Measurements from ENCODE around the gene ABR.
"Not testable (repeated sequence)": the region's sequence is repeated elsewhere in the genome, so short reads cannot be mapped to it uniquely, and the experiment has no call there.

The ABR gene

DNA sequence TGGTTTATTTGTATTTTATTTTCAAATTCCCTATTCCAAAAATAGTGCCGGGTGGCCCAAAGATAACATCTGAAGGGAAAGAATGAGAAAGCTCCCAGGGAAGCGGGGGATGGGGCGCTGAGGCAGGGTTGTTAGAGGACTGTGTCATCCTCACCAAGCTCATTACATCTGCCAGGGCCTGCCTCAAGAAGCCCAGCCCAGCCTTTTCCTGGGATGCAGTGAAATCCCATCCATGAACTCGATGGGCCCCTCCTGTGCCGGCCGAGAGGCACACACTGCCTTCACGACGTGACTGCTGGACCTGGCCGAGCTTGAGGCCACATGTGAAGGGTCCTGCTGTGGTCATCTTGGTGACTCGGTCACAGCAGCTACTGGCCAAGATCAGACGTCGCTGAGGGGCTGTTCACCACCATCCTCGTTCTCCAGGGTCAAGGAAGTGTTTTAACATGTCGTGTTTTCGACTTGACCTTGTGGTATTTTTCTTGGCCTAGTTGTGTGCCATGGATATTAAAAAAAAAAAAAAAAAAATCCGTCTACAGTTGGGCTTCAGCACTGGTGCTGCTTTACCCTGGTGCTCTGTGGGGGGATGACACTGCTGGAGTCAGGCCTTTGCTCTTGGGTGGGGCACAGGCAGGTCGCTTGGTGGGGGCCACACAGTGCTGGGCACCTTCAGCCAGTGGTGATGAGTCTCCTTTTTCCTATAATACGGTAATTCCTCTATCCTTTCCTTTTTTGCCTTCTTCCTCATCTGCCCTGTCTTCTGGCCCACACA, 178.0 kb downstream of the ABR start:
- in situ Hi-C loops (cut with HindIII; ENCODE audit: low sequenced_read_pairs): loop anchor here (10.0 kb wide), 1 partner anchor 53 kb away; no protein-coding TSS in a partner anchor
- TF ChIP-seq, protein P1, sequence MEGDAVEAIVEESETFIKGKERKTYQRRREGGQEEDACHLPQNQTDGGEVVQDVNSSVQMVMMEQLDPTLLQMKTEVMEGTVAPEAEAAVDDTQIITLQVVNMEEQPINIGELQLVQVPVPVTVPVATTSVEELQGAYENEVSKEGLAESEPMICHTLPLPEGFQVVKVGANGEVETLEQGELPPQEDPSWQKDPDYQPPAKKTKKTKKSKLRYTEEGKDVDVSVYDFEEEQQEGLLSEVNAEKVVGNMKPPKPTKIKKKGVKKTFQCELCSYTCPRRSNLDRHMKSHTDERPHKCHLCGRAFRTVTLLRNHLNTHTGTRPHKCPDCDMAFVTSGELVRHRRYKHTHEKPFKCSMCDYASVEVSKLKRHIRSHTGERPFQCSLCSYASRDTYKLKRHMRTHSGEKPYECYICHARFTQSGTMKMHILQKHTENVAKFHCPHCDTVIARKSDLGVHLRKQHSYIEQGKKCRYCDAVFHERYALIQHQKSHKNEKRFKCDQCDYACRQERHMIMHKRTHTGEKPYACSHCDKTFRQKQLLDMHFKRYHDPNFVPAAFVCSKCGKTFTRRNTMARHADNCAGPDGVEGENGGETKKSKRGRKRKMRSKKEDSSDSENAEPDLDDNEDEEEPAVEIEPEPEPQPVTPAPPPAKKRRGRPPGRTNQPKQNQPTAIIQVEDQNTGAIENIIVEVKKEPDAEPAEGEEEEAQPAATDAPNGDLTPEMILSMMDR (IDR thresholded peaks at IDR 0.05; ENCODE audit: low read depth, low read length, missing control alignments): no peak
- no peak overlapping the region for H3K4me3 ChIP-seq (ENCODE audit: low read depth, low read length)
- no peak for DNase-seq (ENCODE audit: low read depth)

DNA sequence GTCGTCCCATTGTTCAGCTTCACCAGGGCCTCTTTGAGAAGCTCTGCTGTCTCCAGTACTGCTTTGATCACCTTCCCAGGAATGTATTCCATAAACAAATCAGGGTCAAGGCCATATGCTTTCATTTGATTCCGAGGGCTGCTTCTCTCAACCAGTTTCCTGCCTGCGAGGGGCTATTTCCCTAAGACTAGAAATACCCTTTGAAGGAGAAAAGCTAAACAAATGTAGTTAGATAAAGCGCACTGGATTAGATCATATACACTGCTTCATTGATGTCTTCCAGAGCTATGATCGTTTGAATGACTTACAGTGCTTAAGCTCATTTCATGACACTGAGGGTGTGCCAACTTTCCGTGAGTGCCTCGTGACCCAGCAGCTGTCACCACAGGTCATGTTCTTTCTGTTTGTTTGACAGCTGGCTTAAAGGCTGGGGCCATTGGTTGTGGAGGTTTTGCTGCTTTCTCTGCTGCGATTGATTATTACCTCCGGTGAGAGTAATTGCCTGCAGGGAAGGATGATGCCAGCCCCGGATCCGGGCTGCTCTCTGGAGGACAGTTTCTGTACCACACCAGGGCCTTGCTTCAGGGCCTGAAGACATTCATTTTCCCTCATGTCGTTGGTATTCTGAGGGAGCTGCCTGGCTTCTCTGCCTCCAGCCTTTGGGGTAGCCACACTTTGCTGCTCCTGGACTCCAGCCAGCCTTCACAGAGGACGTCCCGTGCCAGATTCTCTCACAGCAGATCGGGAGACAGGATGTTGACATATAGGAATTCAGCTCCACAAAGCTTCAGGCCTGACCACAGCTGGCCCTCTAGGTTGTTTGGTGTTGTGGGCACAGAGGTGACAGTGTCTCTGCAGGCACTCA, 179.0 kb downstream of the ABR start:
- in situ Hi-C loops (cut with HindIII; ENCODE audit: low sequenced_read_pairs): loop anchor here (10.0 kb wide), 1 partner anchor 54 kb away; no protein-coding TSS in a partner anchor
- TF ChIP-seq, protein P1 (IDR thresholded peaks at IDR 0.05; ENCODE audit: low read depth, low read length, missing control alignments): no peak
- DNase-seq (ENCODE audit: low read depth): no peak
- no peak overlapping the region for H3K4me3 ChIP-seq (ENCODE audit: low read depth, low read length)

DNA sequence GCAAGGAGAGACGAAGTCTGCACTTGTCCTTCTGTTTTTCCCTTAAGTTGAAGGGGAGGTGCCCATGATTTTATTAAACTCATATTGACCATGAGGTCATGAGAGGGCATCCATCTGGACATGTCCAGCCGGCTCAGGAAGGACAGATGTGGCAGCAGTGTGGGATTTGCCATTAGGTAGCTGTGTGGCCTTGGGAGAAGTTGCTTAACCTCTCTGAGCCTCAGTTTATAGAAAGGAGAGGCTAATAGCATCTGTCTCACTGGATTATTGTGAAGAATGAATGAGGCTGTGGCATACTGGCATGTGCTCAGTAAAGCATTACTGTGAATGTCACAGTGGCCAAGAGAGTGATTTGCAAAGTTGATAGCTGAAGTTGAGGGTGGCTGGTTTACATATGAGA, 181.7 kb downstream of the ABR start:
- in situ Hi-C loops (cut with HindIII; ENCODE audit: low sequenced_read_pairs): loop anchor here (25.0 kb wide), 1 partner anchor 211 kb away; the partner anchor contains the start of genes GLOD4 and MRM3
- DNase-seq (ENCODE audit: low read depth): no peak
- H3K4me3 ChIP-seq (ENCODE audit: low read depth, low read length): peak overlapping the region; percentile 99
- TF ChIP-seq, protein P1 (IDR thresholded peaks at IDR 0.05; ENCODE audit: low read depth, low read length, missing control alignments): no peak

DNA sequence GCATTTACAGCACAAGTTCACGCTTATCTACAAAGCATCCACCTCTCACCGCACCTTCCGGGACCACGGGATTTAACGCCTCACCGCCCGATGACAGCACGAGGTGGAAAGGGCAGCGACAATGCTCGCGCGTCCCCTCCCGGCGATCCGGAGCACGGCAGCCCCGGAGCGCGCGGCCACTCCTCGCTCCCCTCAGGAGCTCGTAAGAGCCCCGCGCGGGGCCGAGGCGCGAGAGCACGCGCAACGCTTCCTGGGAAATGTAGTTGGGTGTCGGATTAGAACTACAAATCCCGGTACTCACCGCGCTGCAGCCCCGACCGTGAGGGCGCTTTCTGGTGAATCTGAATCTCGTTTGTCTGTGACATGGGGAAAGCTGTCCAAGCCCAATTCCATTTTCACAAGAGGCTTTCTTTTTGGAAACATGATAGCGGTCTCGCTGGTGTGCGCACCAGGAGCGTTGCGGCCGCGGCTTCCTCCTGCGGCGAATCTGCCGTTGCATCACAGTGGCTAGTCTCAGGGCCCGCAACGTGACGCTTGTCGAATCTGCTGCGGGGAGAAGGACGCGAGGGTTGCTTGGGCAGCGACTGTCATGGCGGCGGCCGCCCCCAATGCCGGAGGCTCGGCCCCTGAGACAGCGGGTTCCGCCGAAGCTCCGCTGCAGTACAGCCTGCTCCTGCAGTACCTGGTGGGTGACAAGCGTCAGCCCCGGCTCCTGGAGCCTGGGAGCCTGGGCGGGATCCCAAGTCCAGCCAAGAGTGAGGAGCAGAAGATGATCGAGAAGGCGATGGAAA, 183.0 kb downstream of the ABR start, which contains the start of gene TIMM22:
TSS of gene TIMM22 (plus strand) at position 576 of the 791 bp plus-strand sequence. CDS start at position 590, 14 bp downstream.
- peak; percentile 95 for DNase-seq (ENCODE audit: low read depth)
- in situ Hi-C loops (cut with HindIII; ENCODE audit: low sequenced_read_pairs): loop anchor here (25.0 kb wide), 1 partner anchor 209 kb away; the partner anchor contains the start of genes GLOD4 and MRM3
- peak within 1 kb of the TSS; percentile 99 for H3K4me3 ChIP-seq (ENCODE audit: low read depth, low read length)
- TF ChIP-seq, protein P1 (IDR thresholded peaks at IDR 0.05; ENCODE audit: low read depth, low read length, missing control alignments): peak; percentile 84

DNA sequence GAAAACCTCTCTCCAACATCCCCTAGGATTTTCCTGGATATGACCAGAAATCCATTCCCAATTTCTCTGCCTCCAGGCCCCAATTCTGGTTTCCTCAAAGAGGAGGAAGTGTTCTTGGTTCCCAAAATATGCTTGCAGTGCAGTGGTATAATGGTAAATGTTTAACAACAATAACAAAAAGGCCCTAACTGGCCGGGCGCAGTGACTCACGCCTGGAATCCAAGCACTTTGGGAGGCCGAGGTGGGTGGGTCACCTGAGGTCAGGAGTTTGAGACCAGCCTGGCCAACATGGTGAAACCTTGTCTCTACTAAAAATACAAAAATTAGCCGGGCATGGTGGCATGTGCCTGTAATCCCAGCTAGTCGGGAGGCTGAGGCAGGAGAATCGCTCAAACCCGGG, 184.5 kb downstream of the ABR start:
- H3K4me3 ChIP-seq (ENCODE audit: low read depth, low read length); DNase-seq (ENCODE audit: low read depth): not testable (repeated sequence)
- in situ Hi-C loops (cut with HindIII; ENCODE audit: low sequenced_read_pairs): loop anchor here (25.0 kb wide), 1 partner anchor 208 kb away; the partner anchor contains the start of genes GLOD4 and MRM3

DNA sequence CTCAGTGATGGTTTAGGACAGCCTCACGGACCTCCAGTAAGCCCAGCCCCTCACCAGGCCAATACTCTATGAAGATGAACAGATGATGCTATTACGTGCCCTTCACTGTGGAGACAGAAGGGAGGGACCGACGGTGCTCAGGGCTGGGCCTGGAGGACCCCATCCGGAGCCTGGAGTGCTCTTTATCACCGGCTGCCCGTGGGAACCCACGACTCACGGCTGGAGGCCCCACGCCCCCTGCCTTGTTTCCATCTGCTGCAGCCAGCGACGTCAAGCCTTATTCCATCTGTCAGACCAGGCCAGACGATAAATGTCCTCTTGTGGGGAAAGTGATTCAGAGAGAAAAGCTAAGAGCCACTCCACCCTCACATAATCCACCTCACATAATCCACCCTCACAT, 186.8 kb downstream of the ABR start:
- no peak overlapping the region for H3K4me3 ChIP-seq (ENCODE audit: low read depth, low read length)
- TF ChIP-seq, protein P1 (IDR thresholded peaks at IDR 0.05; ENCODE audit: low read depth, low read length, missing control alignments): no peak
- no peak for DNase-seq (ENCODE audit: low read depth)
- in situ Hi-C loops (cut with HindIII; ENCODE audit: low sequenced_read_pairs): loop anchor here (25.0 kb wide), 1 partner anchor 206 kb away; the partner anchor contains the start of genes GLOD4 and MRM3
